ENCODE results near the gene TBC1D24.

GRCh38 chr16:2456551-2457153 is 18.3 kb upstream of the TBC1D24 start:
- TF ChIP-seq, protein P1, sequence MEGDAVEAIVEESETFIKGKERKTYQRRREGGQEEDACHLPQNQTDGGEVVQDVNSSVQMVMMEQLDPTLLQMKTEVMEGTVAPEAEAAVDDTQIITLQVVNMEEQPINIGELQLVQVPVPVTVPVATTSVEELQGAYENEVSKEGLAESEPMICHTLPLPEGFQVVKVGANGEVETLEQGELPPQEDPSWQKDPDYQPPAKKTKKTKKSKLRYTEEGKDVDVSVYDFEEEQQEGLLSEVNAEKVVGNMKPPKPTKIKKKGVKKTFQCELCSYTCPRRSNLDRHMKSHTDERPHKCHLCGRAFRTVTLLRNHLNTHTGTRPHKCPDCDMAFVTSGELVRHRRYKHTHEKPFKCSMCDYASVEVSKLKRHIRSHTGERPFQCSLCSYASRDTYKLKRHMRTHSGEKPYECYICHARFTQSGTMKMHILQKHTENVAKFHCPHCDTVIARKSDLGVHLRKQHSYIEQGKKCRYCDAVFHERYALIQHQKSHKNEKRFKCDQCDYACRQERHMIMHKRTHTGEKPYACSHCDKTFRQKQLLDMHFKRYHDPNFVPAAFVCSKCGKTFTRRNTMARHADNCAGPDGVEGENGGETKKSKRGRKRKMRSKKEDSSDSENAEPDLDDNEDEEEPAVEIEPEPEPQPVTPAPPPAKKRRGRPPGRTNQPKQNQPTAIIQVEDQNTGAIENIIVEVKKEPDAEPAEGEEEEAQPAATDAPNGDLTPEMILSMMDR (IDR thresholded peaks at IDR 0.05) = no peak
- TF ChIP-seq EZH2 (IDR thresholded peaks at IDR 0.05; ENCODE audit: borderline replicate concordance, insufficient read depth, low read depth, low read length, poor library complexity, severe bottlenecking) = no peak

Measured in B cell (primary cell).